HFFc6 (cell line): ENCODE data around the gene CHRNA4. TPM values are rescaled to one million over a fixed set of nuclear protein-coding genes. Genes with fewer than 3 reads are reported as not detected.

Source experiments
- DNase-seq: peaks from one replicate; pipeline ENCODE4 v3.0.0-alpha.2; 2018
- H3K27ac Mint-ChIP-seq: 2 replicates; pipeline ENCODE4 v1.8.0; 2020; ENCODE audit warnings: mild to moderate bottlenecking, mixed read lengths
- H3K27me3 Mint-ChIP-seq: 2 replicates; pipeline ENCODE4 v1.8.0; 2021; ENCODE audit warnings: mild to moderate bottlenecking, moderate library complexity, mixed read lengths; ENCODE audit not compliant: insufficient read depth
- H3K36me3 Mint-ChIP-seq: 2 replicates; pipeline ENCODE4 v1.8.0; 2021; ENCODE audit warnings: low read depth, mixed read lengths
- H3K4me1 Mint-ChIP-seq: 2 replicates; pipeline ENCODE4 v1.8.0; 2020; ENCODE audit warnings: low read depth, mixed read lengths
- H3K4me3 Mint-ChIP-seq: 2 replicates; pipeline ENCODE4 v1.8.0; 2020; ENCODE audit warnings: mild to moderate bottlenecking, moderate library complexity, mixed read lengths
- H3K9me3 Mint-ChIP-seq: 2 replicates; pipeline ENCODE4 v1.8.0; 2020; ENCODE audit warnings: mild to moderate bottlenecking, mixed read lengths
- total RNA-seq, 6 experiments: library from RNA; stranded (reverse); fragmentation: NEBNext Ultra II Directional; extraction: Animal tissue kit (Norgen Biotek cat#: 25700); gene quantifications; 2 replicates in 1 of 6; 3 replicates in 5 of 6; pipeline ENCODE4 v1.2.3, GENCODE V29; 2021
- TF ChIP-seq, protein P1 (sequence below): fragments of 200-600 bp; sonication (generic); IDR thresholded peaks from 2 replicates; pipeline ENCODE4 v1.5.0; 2021; ENCODE audit warnings: antibody characterized with exemption, mild to moderate bottlenecking

CHRNA4 gene
- total RNA-seq, 6 experiments from 2014 or later: not detected

- TF ChIP-seq, protein P1, sequence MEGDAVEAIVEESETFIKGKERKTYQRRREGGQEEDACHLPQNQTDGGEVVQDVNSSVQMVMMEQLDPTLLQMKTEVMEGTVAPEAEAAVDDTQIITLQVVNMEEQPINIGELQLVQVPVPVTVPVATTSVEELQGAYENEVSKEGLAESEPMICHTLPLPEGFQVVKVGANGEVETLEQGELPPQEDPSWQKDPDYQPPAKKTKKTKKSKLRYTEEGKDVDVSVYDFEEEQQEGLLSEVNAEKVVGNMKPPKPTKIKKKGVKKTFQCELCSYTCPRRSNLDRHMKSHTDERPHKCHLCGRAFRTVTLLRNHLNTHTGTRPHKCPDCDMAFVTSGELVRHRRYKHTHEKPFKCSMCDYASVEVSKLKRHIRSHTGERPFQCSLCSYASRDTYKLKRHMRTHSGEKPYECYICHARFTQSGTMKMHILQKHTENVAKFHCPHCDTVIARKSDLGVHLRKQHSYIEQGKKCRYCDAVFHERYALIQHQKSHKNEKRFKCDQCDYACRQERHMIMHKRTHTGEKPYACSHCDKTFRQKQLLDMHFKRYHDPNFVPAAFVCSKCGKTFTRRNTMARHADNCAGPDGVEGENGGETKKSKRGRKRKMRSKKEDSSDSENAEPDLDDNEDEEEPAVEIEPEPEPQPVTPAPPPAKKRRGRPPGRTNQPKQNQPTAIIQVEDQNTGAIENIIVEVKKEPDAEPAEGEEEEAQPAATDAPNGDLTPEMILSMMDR: no peak
- no peak for DNase-seq
- Mint-ChIP-seq H3K9me3 (no peaks in the 10 kb centered on the region), H3K4me3 (no peak overlapping the region), H3K36me3 (no peaks in the 10 kb centered on the region), H3K27ac (no peak overlapping the region), H3K27me3 (peaks cover 4% of the 10 kb centered on the region; the same call in 1 of the 2 replicates), H3K4me1 (no peaks in the 10 kb centered on the region)
These were observed 45.6 kb upstream of the CHRNA4 start for GRCh38 chr20:63406617-63407245.

DNA sequence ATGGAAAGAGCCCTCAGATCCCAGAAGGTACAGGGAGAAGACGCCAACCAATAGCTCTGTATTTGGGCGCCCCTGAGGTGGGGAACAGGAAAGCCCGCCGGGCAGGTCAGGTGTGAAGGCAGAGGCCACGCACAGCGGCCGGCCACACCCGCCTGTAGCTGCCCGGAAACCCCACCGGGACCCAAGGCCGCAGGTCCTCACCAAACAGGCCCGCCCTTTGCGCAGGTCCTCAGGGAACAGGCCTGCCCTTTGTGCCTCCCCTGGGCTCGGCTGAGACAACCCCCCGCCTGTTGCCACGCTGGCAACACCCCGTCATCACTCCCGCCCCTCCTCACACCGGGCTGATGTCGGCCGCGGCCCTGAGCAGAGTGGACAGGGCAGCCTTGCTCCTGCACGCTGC, 44.9 kb upstream of the CHRNA4 start:
- no peaks in the 10 kb centered on the region for H3K9me3 Mint-ChIP-seq
- no peak for DNase-seq
- no peaks in the 10 kb centered on the region for H3K4me1 Mint-ChIP-seq
- TF ChIP-seq, protein P1: no peak
- H3K36me3 Mint-ChIP-seq: no peaks in the 10 kb centered on the region
- H3K27me3 Mint-ChIP-seq: peaks cover 7% of the 10 kb centered on the region
- H3K27ac Mint-ChIP-seq: no peak overlapping the region
- H3K4me3 Mint-ChIP-seq: no peak overlapping the region

GRCh38 chr20:63405102-63405730, 44.1 kb upstream of the CHRNA4 start:
- Mint-ChIP-seq H3K4me1 (no peaks in the 10 kb centered on the region), H3K27ac (no peak overlapping the region), H3K27me3 (peaks cover 7% of the 10 kb centered on the region), H3K36me3 (no peaks in the 10 kb centered on the region), H3K4me3 (no peak overlapping the region), H3K9me3 (no peaks in the 10 kb centered on the region)
- TF ChIP-seq, protein P1: no peak
- DNase-seq: no peak

DNA sequence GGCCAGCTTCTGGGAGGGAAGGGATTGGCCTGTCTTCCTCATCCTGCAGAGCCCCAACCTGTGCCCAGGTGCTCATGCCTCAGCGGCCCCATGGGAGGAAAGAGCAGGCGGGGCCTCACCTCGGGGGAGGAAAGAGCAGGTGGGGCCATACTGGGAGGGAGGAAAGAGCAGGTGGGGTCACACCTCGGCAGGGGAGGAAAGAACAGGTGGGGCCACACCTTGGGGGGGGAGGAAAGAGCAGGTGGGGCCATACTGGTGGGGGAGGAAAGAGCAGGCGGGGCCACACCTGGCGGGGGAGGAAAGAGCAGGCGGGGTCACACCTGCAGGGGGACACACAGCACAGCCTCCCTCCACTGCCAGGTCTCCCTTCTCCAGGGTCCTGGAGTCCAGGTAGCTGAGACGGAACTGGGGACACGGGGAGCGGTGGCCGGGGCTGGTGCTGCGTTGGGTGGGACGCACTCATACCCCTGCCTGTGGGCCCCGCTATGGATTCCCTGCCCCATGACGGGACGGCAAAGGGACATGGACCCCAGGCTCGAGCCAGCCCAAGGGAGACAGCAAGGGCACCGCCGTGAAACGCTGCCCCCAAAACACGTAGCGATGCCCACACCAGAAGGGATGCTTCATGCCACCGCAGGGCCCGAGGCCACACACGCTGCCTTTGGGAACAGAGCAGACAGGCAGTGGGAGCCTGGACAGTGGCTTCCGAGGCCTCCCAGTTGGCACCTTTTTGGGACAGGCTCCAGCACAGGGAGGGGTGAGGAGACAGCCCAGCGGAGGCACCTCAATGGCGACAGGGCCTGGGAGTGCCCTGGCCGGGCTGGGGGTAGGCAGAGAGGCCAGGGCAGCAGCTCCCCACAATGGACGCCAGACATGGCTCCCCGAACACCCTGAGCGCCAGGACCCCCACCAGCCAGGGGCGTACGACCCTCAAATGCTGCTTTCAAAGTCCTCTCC, 43.3 kb upstream of the CHRNA4 start:
- H3K27me3 Mint-ChIP-seq: peaks cover 7% of the 10 kb centered on the region
- no peaks in the 10 kb centered on the region for H3K4me1 Mint-ChIP-seq
- no peak overlapping the region for H3K27ac Mint-ChIP-seq
- H3K4me3 Mint-ChIP-seq: no peak overlapping the region
- no peaks in the 10 kb centered on the region for H3K36me3 Mint-ChIP-seq
- TF ChIP-seq, protein P1: no peak
- no peaks in the 10 kb centered on the region for H3K9me3 Mint-ChIP-seq
- no peak for DNase-seq

GRCh38 chr20:63403403-63404105, 42.4 kb upstream of the CHRNA4 start:
- no peak for DNase-seq
- H3K27me3 Mint-ChIP-seq: peaks cover 7% of the 10 kb centered on the region
- no peak overlapping the region for H3K27ac Mint-ChIP-seq
- H3K4me3 Mint-ChIP-seq: no peak overlapping the region
- H3K36me3 Mint-ChIP-seq: no peaks in the 10 kb centered on the region
- no peaks in the 10 kb centered on the region for H3K9me3 Mint-ChIP-seq
- TF ChIP-seq, protein P1: no peak
- H3K4me1 Mint-ChIP-seq: no peaks in the 10 kb centered on the region
